Measurements from ENCODE around the gene GRIN3B. TPM values are rescaled to one million over a fixed set of nuclear protein-coding genes. Genes with fewer than 3 reads are reported as not detected.

Gene GRIN3B
- polyA plus RNA-seq, 1 of the 3 experiments (the other 2 are of a cell fraction): 1.5 TPM

- peaks cover 36% of the 10 kb centered on the region; the same call in 1 of the 2 replicates for H3K27me3 ChIP-seq (ENCODE audit: insufficient read depth)
- H3K9me2 ChIP-seq: no peaks in the 10 kb centered on the region
- no peaks in the 10 kb centered on the region for H3K79me2 ChIP-seq (ENCODE audit: insufficient read depth)
- H3F3A ChIP-seq (replicated peaks; ENCODE audit: insufficient read depth): peaks cover 8% of the 10 kb centered on the region
- 0 out of 2 replicates have a peak, but pooled peaks cover 6% of the 10 kb centered on the region for H4K20me1 ChIP-seq (ENCODE audit: insufficient read depth)
- H3K9me3 ChIP-seq: no peaks in the 10 kb centered on the region
- no peak overlapping the region for H3K9ac ChIP-seq
- DNase-seq: peak; percentile 83
- TF ChIP-seq, protein P1, sequence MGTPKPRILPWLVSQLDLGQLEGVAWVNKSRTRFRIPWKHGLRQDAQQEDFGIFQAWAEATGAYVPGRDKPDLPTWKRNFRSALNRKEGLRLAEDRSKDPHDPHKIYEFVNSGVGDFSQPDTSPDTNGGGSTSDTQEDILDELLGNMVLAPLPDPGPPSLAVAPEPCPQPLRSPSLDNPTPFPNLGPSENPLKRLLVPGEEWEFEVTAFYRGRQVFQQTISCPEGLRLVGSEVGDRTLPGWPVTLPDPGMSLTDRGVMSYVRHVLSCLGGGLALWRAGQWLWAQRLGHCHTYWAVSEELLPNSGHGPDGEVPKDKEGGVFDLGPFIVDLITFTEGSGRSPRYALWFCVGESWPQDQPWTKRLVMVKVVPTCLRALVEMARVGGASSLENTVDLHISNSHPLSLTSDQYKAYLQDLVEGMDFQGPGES (IDR thresholded peaks at IDR 0.05; ENCODE audit: low read depth, low read length): no peak
- TF ChIP-seq FOSL2 (IDR thresholded peaks at IDR 0.05; ENCODE audit: borderline replicate concordance, low read depth): peak; percentile 14; the same call in 1 of the 2 replicates
- TF ChIP-seq GATA2 (CRISPR knock-in tag; IDR thresholded peaks at IDR 0.05): no peak
- TF ChIP-seq YY1 (IDR thresholded peaks at IDR 0.05; ENCODE audit: low read depth): no peak
- no peak for TF ChIP-seq FOXM1 (IDR thresholded peaks at IDR 0.05; ENCODE audit: low read depth)
- TF ChIP-seq REST (IDR thresholded peaks at IDR 0.05; ENCODE audit: low read depth, low read length): no peak
- TF ChIP-seq NRF1 (IDR thresholded peaks at IDR 0.05; ENCODE audit: low read depth, low read length): 0 out of 2 replicates have a peak, but pooled peaks have one; percentile 5
- peaks cover 0 to 21% of the 10 kb centered on the region in 2 experiments for H3K36me3 ChIP-seq (replicated peaks in 1 of 2; ENCODE audit: control insufficient read depth in 1 of 2, insufficient read depth in 2 of 2, low read length in 1 of 2)
- peak overlapping the region; percentile 75 for H3K4me2 ChIP-seq
- 12% methylated on average over 20 of the region's 64 CpGs for WGBS (ENCODE audit: low lambda C conversion rate)
- H3K4me1 ChIP-seq (ENCODE audit: control insufficient read depth in 1 of 2, insufficient read depth in 2 of 2, low read depth in 1 of 2, low read length in 1 of 2): peaks cover 0 to 9% of the 10 kb centered on the region in 2 experiments; a peak in 1 of 4 replicates
- ChIA-PET POLR2A (interaction anchor here (0.5 to 3.9 kb wide), 4 partner anchors 11 to 273 kb away, joined by 3 to 23 read pairs (median 4); partner anchors contain the start of genes CIRBP and WDR18), CTCF (interaction anchor here (0.5 to 3.2 kb wide), 12 partner anchors 8 to 227 kb away, joined by 3 to 18 read pairs (median 4); partner anchors contain the start of gene WDR18)
- H2AFZ ChIP-seq (ENCODE audit: low read depth): no peak overlapping the region
- H3K4me3 ChIP-seq (ENCODE audit: low read depth in 2 of 2, low read length in 1 of 2): peak overlapping the region; percentile 13 to 28; a peak in 2 of 4 replicates
- no peak overlapping the region for H3K27ac ChIP-seq (ENCODE audit: low read depth in 2 of 2, low read length in 1 of 2)
Observed at GRCh38 chr19:996051-996838, 4.0 kb upstream of the GRIN3B start.

DNA sequence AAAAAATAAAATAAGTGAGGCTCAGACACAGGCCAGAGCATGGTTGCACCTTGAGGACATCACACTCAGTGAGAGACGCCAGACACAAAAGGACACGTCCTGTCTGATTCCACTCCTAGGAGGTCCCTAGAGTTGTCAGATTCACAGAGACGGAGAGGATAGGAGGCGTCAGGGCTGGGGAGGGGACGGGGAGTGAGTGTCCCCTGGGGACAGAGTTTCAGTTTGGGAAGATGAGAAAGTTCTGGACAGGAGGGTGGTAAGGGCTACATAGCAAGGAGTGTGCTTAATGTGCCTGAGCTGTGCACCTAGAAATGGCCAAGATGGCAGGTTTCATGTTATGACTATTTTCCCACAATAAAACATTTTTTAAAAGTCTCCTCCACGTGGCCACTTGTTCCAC is 2.2 kb upstream of the GRIN3B start:
- Histone ChIP-seq H3K79me2 (ENCODE audit: insufficient read depth) (no peaks in the 10 kb centered on the region), H3K9me2 (no peaks in the 10 kb centered on the region), H2AFZ (ENCODE audit: low read depth) (no peak overlapping the region), H3F3A (replicated peaks; ENCODE audit: insufficient read depth) (peaks cover 17% of the 10 kb centered on the region), H3K9me3 (no peaks in the 10 kb centered on the region), H3K27me3 (ENCODE audit: insufficient read depth) (peaks cover 44% of the 10 kb centered on the region), H3K9ac (no peak overlapping the region), H3K27ac (ENCODE audit: low read depth in 2 of 2, low read length in 1 of 2) (no peak overlapping the region), H3K4me3 (ENCODE audit: low read depth in 2 of 2, low read length in 1 of 2) (no peak overlapping the region), H4K20me1 (ENCODE audit: insufficient read depth) (no peaks in the 10 kb centered on the region), H3K36me3 (replicated peaks in 1 of 2; ENCODE audit: control insufficient read depth in 1 of 2, insufficient read depth in 2 of 2, low read length in 1 of 2) (peaks cover 0 to 11% of the 10 kb centered on the region in 2 experiments), H3K4me1 (ENCODE audit: control insufficient read depth in 1 of 2, insufficient read depth in 2 of 2, low read depth in 1 of 2, low read length in 1 of 2) (peaks cover 0 to 10% of the 10 kb centered on the region in 2 experiments; a peak in 1 of 4 replicates), H3K4me2 (no peak overlapping the region; the same call in 1 of the 2 replicates)
- ChIA-PET POLR2A (interaction anchor here (3.9 kb wide), 1 partner anchor 13 kb away, joined by 23 read pairs; the partner anchor contains the start of gene WDR18), CTCF (interaction anchor here (3.2 kb wide), 1 partner anchor 75 kb away, joined by 15 read pairs; no protein-coding TSS in a partner anchor)
- DNase-seq: no peak
- no peak for TF ChIP-seq CTCF (IDR thresholded peaks at IDR 0.05)
- TF ChIP-seq, protein P1 (IDR thresholded peaks at IDR 0.05; ENCODE audit: low read depth, low read length): no peak
- no peak for TF ChIP-seq RAD21 (IDR thresholded peaks at IDR 0.05; ENCODE audit: low read length)
- WGBS (ENCODE audit: low lambda C conversion rate): 4% methylated on average over 6 of the region's 6 CpGs
